H54 (cell line): Measurements from ENCODE around the gene SMCO4.
"Not testable (repeated sequence)": the region's sequence is repeated elsewhere in the genome, so short reads cannot be mapped to it uniquely, and the experiment has no call there.

Source experiments
- DNase-seq: peaks from one replicate; pipeline ENCODE4 v3.0.0; 2011; ENCODE audit warnings: low spot score, mixed read lengths; ENCODE audit not compliant: insufficient read length
- FAIRE-seq: peaks from 3 replicates; lab custom pipeline; 2011; peaks lifted over from hg19 to GRCh38; lab: Jason Lieb, UNC
- POLR2A ChIP-seq: IDR thresholded peaks from 2 replicates; pipeline ENCODE4 v1.6.1; 2011; ENCODE audit warnings: low read depth, mild to moderate bottlenecking, low read length

SMCO4 gene

GRCh38 chr11:93480756-93481155, 62.4 kb downstream of the SMCO4 start:
- FAIRE-seq: no peak

GRCh38 chr11:93480256-93480655, 62.9 kb downstream of the SMCO4 start:
- DNase-seq (no peak), FAIRE-seq (no peak)
- no peak for TF ChIP-seq POLR2A

More at GRCh38 chr11:93480756-93481155, 62.4 kb downstream of the SMCO4 start:
- DNase-seq: no peak
- TF ChIP-seq POLR2A: no peak

GRCh38 chr11:93478841-93479240, 64.3 kb downstream of the SMCO4 start:
- TF ChIP-seq POLR2A: no peak
- no peak for FAIRE-seq
- DNase-seq: no peak

- no peak for FAIRE-seq
- no peak for TF ChIP-seq POLR2A
- no peak for DNase-seq
Measured at GRCh38 chr11:93477684-93478234, 65.4 kb downstream of the SMCO4 start.

GRCh38 chr11:93476796-93477195, 66.4 kb downstream of the SMCO4 start:
- TF ChIP-seq POLR2A: no peak
- no peak for DNase-seq
- no peak for FAIRE-seq

DNA sequence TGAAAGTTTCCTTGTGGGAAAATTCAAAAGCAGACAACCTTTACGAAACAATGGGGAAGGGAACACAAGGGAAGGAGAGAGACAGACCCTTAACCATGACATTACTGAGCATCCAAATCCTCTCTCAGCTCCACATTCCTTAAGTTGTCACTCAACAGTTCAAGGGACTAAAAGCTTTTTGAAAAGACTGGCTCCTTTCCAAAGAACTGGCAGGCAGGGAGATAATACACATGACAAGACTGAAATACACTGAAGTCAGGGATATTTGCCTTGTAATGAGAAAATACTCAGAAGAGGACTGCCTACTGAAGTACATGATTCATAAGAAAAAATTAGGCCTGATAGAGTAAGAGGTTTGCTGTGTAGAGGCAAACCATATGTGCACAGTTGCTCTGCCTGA, 69.1 kb downstream of the SMCO4 start:
- TF ChIP-seq POLR2A: no peak
- no peak for DNase-seq

GRCh38 chr11:93468290-93468689, 74.9 kb downstream of the SMCO4 start:
- DNase-seq: no peak
- TF ChIP-seq POLR2A: no peak

More for the DNA sequence above, 69.1 kb downstream of the SMCO4 start:
- no peak for FAIRE-seq

GRCh38 chr11:93467054-93467453, 76.1 kb downstream of the SMCO4 start:
- DNase-seq: no peak
- TF ChIP-seq POLR2A: no peak
- FAIRE-seq: no peak

More at GRCh38 chr11:93468290-93468689, 74.9 kb downstream of the SMCO4 start:
- FAIRE-seq: no peak

DNA sequence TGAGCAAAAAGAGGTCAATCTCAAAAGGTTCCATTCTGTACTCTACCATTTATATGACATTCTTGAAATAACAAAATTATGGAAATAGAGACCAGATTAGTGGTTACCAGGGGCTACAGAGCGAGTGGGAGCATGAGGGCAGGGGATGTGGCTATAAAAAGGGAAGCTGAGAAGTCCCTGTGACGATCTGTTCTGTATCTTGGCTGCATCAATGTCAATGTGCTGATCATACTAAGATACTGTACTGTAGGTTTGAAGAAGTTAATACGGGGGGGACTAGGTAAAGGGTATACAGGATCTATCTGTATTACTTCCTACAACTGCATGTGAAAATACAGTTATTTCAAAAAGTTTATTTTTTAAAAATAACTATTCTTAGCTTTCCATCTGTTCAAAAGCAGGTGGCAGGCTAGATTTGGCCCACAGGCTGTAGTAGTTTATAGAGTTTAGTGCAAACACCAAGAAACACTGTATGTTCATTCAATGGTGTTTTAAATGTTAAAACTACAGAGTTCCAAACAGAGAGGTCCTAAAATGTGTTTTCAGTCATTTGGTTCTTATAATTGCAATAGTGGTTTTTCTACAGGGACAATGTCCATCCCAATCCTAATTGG, 78.2 kb downstream of the SMCO4 start:
- FAIRE-seq (no peak), DNase-seq (no peak)
- no peak for TF ChIP-seq POLR2A

- not testable (repeated sequence) for FAIRE-seq, DNase-seq
Measured at GRCh38 chr11:93463666-93464065, 79.5 kb downstream of the SMCO4 start.

DNA sequence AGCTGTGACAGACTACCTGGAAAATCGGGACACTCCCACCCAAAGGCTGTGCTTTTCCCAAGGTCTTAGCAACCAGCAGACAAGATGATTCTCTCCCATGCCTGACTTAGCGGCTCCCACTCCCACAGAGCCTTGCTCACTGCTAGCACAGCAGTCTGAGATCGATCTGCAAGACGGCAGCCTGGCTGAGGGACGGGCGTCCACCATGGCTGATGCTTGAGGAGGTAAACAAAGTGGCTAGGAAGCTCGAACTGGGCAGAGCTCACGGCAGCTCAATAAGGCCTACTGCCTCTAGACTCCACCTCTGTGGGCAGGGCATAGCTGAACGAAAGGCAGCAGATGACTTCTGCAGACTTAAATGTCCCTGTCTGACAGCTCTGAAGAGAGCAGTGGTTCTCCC, 84.9 kb downstream of the SMCO4 start:
- no peak for TF ChIP-seq POLR2A
- FAIRE-seq (no peak), DNase-seq (no peak)

DNA sequence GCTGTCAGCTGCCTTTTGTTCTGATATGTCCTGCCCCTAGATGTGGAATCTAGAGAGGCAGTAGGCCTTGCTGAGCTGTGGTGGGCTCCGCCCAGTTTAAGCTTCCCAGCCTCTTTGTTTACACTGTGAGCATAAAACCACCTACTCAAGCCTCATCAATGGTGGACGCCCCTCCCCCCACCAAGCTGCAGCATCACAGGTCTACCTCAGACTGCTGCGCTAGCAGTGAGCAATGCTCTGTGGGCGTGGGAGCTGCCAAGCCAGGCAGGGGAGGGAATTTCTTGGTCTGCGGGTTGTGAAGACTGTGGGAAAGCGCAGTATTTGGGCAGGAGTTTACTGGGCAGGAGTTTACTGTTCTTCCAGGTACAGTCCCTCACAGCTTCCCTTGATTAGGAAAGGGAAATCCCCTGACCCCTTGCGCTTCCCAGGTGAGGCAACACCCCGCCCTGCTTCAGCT, 98.5 kb downstream of the SMCO4 start:
- no peak for DNase-seq
- FAIRE-seq: no peak
- TF ChIP-seq POLR2A: no peak

DNA sequence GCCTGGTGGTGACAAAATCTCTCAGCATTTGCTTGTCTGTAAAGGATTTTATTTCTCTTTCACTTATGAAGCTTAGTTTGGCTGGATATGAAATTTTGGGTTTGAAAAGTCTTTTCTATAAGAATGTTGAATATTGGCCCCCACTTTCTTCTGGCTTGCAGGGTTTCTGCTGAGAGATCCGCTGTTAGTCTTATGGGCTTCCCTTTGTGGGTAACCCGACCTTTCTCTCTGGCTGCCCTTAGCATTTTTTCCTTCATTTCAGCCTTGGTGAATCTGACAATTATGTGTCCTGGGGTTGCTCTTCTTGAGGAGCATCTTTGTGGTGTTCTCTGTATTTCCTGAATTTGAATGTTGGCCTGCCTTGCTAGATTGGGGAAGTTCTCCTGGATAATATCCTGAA, 100.0 kb downstream of the SMCO4 start:
- not testable (repeated sequence) for DNase-seq, FAIRE-seq

DNA sequence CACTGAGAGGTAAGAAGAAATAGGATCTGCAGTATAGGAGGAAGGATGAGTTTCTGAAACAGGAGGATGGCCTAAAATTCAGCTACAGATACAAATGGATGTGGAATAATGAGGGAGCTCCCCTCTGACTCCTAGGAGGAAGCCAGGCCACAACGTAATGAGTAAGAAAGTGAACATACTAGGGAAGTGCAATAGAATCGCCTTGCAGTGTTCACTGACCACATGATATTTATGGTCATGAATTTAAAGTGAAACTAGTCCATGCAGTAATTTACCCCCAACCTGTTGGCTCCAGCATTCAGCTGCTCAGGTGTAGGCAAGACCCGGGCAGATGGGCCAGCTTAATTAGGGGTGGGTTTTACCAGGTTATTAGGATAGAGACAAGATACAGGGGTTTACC, 110.9 kb downstream of the SMCO4 start:
- TF ChIP-seq POLR2A: no peak
- DNase-seq (no peak), FAIRE-seq (no peak)
